C4-2B (cell line): ENCODE data around the gene ROCK1.

Source experiments
- ZFX ChIP-seq: fragments of 450-650 bp; IDR thresholded peaks from 2 replicates; pipeline ENCODE4 v1.6.1; 2017
- TF ChIP-seq, protein P1 (sequence below): fragments of 450-650 bp; conservative IDR thresholded peaks from 2 replicates; pipeline ENCODE4 v1.5.1; 2017; ENCODE audit warnings: mild to moderate bottlenecking

GRCh38 chr18:21074336-21075323 lies 37.0 kb downstream of the ROCK1 start:
- TF ChIP-seq, protein P1, sequence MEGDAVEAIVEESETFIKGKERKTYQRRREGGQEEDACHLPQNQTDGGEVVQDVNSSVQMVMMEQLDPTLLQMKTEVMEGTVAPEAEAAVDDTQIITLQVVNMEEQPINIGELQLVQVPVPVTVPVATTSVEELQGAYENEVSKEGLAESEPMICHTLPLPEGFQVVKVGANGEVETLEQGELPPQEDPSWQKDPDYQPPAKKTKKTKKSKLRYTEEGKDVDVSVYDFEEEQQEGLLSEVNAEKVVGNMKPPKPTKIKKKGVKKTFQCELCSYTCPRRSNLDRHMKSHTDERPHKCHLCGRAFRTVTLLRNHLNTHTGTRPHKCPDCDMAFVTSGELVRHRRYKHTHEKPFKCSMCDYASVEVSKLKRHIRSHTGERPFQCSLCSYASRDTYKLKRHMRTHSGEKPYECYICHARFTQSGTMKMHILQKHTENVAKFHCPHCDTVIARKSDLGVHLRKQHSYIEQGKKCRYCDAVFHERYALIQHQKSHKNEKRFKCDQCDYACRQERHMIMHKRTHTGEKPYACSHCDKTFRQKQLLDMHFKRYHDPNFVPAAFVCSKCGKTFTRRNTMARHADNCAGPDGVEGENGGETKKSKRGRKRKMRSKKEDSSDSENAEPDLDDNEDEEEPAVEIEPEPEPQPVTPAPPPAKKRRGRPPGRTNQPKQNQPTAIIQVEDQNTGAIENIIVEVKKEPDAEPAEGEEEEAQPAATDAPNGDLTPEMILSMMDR: no peak
- no peak for TF ChIP-seq ZFX
